Omental fat pad (tissue), 4 donors: ENCODE measurements around the gene ZNF341. TPM values are rescaled to one million over a fixed set of nuclear protein-coding genes. Genes with fewer than 3 reads are reported as not detected.

Experiments
- ATAC-seq: fragments of 150-250 bp; one replicate; pipeline ENCODE4 v1.9.1; 2016; ENCODE audit warnings: mild to moderate bottlenecking, moderate library complexity; ENCODE audit not compliant: low FRiP score
- DNase-seq: peaks from one replicate; pipeline ENCODE4 v3.0.0-alpha.2; 2019; ENCODE audit warnings: low spot score
- CTCF ChIP-seq, 3 donors: fragments of 450-650 bp; IDR thresholded peaks; one replicate each; pipeline ENCODE4 v1.5.1; 2016 to 2017; ENCODE audit warnings: antibody characterized with exemption in 3 of 3, mild to moderate bottlenecking in 3 of 3, moderate library complexity in 2 of 3
- total RNA-seq, 4 donors: library from RNA; depleted of rRNA; stranded (reverse); fragments of >200 nt; gene quantifications; one replicate each; pipeline ENCODE4 v1.1.0, GENCODE V29; 2016

The ZNF341 gene
- total RNA-seq, 4 donors from 2014 or later: 1.6 to 2.3 (median 2.0) TPM

DNA sequence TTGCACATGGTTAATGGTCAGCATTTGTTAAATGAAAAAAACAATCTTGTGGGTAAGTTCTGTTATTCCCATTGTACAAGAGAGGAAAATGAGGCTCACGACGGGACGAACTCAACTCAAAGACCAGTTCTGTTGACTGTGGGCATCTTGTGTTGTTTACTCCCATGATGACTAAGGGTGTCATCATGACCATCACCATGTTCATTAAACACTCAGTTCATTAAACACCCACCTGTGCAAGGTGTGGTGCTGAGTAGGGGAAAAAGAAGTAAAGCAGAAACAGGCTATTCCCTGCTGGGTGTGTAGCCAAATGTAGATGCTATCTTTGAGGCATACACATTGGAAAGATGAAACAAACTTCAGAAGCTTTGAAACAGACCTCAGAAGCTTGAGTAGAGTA, 83.9 kb downstream of the ZNF341 start:
- no peak for DNase-seq
- ATAC-seq: no peak
- TF ChIP-seq CTCF (IDR thresholded peaks at IDR 0.05): no peak

GRCh38 chr20:33816191-33816590, 84.4 kb downstream of the ZNF341 start:
- ATAC-seq (no peak), DNase-seq (no peak)
- TF ChIP-seq CTCF (IDR thresholded peaks at IDR 0.05): no peak

GRCh38 chr20:33817411-33817810, 85.6 kb downstream of the ZNF341 start:
- no peak for TF ChIP-seq CTCF (IDR thresholded peaks at IDR 0.05)
- ATAC-seq: no peak

GRCh38 chr20:33819456-33819855, 87.7 kb downstream of the ZNF341 start:
- DNase-seq (no peak), ATAC-seq (no peak)
- no peak for TF ChIP-seq CTCF (IDR thresholded peaks at IDR 0.05)

More at GRCh38 chr20:33817411-33817810, 85.6 kb downstream of the ZNF341 start:
- no peak for DNase-seq

- no peak for ATAC-seq
- TF ChIP-seq CTCF (IDR thresholded peaks at IDR 0.05): no peak
- no peak for DNase-seq
Observed at GRCh38 chr20:33820362-33820761, 88.6 kb downstream of the ZNF341 start.

GRCh38 chr20:33821270-33821836, 89.6 kb downstream of the ZNF341 start:
- DNase-seq (no peak), ATAC-seq (no peak)
- no peak for TF ChIP-seq CTCF (IDR thresholded peaks at IDR 0.05)

DNA sequence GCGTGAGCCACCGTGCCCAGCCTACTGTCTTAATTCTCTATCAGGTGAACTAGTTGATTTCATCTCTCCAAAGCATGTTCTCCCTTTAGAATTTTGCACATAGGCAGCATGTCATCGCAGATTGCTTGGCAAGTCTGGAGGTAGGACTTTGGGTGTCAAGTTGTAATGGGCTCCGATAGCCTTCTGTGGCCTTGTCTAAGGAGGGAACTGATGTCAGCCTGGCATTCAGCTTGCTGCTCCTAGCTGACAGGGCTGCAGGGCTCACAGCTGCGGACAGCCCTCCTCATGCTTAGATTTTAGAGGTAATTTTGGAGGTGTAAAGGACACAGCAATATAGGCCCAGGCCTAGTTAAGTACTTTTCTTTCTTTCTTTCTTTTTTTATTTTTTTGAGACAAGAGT, 90.6 kb downstream of the ZNF341 start:
- TF ChIP-seq CTCF (IDR thresholded peaks at IDR 0.05): no peak
- DNase-seq (no peak), ATAC-seq (no peak)
